ENCODE data around the gene LINGO3. TPM values are rescaled to one million over a fixed set of nuclear protein-coding genes. Genes with fewer than 3 reads are reported as not detected.

Gene LINGO3
- total and polyA plus RNA-seq, 10 of the 15 experiments (the other 5 are each of a cell fraction or from before 2014, with no cell fraction given), result 0.09 to 2.0 (median 0.40) TPM; not detected in 5

- ATAC-seq (peak; percentile 17; the same call in 1 of the 3 replicates), FAIRE-seq (no peak), DNase-seq (ENCODE audit: low read depth, low spot score) (no peak)
- no peak overlapping the region for H3K4me2 ChIP-seq (ENCODE audit: control insufficient read depth, insufficient read depth)
- no peak overlapping the region for H3K4me3 ChIP-seq
- peaks cover 25% of the 10 kb centered on the region for H3K4me1 ChIP-seq (ENCODE audit: control insufficient read depth, insufficient read depth, low read length)
- H3K36me3 ChIP-seq (ENCODE audit: control insufficient read depth in 2 of 2, insufficient read depth in 2 of 2, low read length in 1 of 2), result no peaks in the 10 kb centered on the region
- H3K79me2 ChIP-seq (ENCODE audit: control insufficient read depth, insufficient read depth, low read length), result no peaks in the 10 kb centered on the region
- ChIA-PET SMC1A (ENCODE audit: uncharacterized antibody, unreplicated experiment) (interaction anchor here (0.7 to 5.4 kb wide), 10 partner anchors 11 to 351 kb away, joined by 3 to 46 read pairs (median 4); partner anchors contain the start of gene PLEKHJ1), POLR2A (interaction anchor here (0.7 to 4.7 kb wide), 5 partner anchors 9 to 54 kb away, joined by 3 to 54 read pairs (median 3); partner anchors contain the start of gene PLEKHJ1), CTCF (interaction anchor here (0.6 to 6.7 kb wide), 20 partner anchors 9 to 298 kb away, joined by 3 to 130 read pairs (median 4); partner anchors contain the start of genes LSM7, PLEKHJ1 and TIMM13), RAD21 (ENCODE audit: unreplicated experiment) (interaction anchor here (0.8 to 5.4 kb wide), 6 partner anchors 19 to 107 kb away, joined by 3 to 72 read pairs (median 4); partner anchors contain the start of gene SF3A2)
- intact Hi-C loops (cut with micrococcal nuclease; ENCODE audit: unreplicated experiment) (loop anchor here (10.0 kb wide), 1 partner anchor 167 kb away; the partner anchor contains the start of genes IZUMO4 and MOB3A), in situ Hi-C loops (cut with MboI) (no loop called here)
- no peaks in the 10 kb centered on the region for H3K27me3 ChIP-seq (replicated peaks in 1 of 2; ENCODE audit: control insufficient read depth in 2 of 2, insufficient read depth in 2 of 2, low read length in 1 of 2)
- H4K20me1 ChIP-seq (ENCODE audit: control insufficient read depth, insufficient read depth), result no peaks in the 10 kb centered on the region
- BruUV-seq (replicated peaks), result no TSS peak
- WGBS (ENCODE audit: insufficient coverage, insufficient replicate concordance, low lambda C conversion rate, missing lambda C conversion rate), result 57% methylated on average over 7 of the region's 7 CpGs
- no peak overlapping the region for H3K27ac ChIP-seq (ENCODE audit: control insufficient read depth, insufficient read depth)
- no peaks in the 10 kb centered on the region for H3K9me3 ChIP-seq (replicated peaks; ENCODE audit: control insufficient read depth, insufficient read depth, low read length)
- no peak overlapping the region for H3K9ac ChIP-seq (ENCODE audit: control insufficient read depth, insufficient read depth, low read length)
- no peak overlapping the region for H2AFZ ChIP-seq (ENCODE audit: control insufficient read depth, low read depth, low read length)
- TF ChIP-seq USF1 (IDR thresholded peaks at IDR 0.05; ENCODE audit: borderline replicate concordance, extremely low read length, insufficient read depth, low read depth, low read length) (no peak), RBBP5 (conservative IDR thresholded peaks at IDR 0.05) (no peak), POLR2A (IDR thresholded peaks at IDR 0.05; ENCODE audit: low read depth, low read length) (no peak), GATAD2B (conservative IDR thresholded peaks at IDR 0.05; ENCODE audit: low read depth) (no peak), RAD21 (IDR thresholded peaks at IDR 0.05; ENCODE audit: insufficient read depth, low read depth, low read length) (peak; percentile 50), WRNIP1 (IDR thresholded peaks at IDR 0.05; ENCODE audit: borderline replicate concordance, low read depth, low read length) (no peak), MXI1 (IDR thresholded peaks at IDR 0.05; ENCODE audit: low read depth, low read length) (no peak), ZBTB11 (CRISPR knock-in tag; IDR thresholded peaks at IDR 0.05) (no peak), SMC3 (IDR thresholded peaks at IDR 0.05; ENCODE audit: borderline replicate concordance, low read length) (peak; percentile 28; the same call in 1 of the 2 replicates), E4F1 (IDR thresholded peaks at IDR 0.05; ENCODE audit: borderline replicate concordance, partially characterized antibody) (no peak), CHD1 (IDR thresholded peaks at IDR 0.05; ENCODE audit: low read depth, low read length) (no peak), EED (IDR thresholded peaks at IDR 0.05; ENCODE audit: low read depth) (no peak), RAD51 (IDR thresholded peaks at IDR 0.05) (no peak), BCL11A (IDR thresholded peaks at IDR 0.05; ENCODE audit: low read depth, low read length) (no peak), ZNF622 (IDR thresholded peaks at IDR 0.05) (no peak), DPF2 (IDR thresholded peaks at IDR 0.05) (no peak), SREBF1 (IDR thresholded peaks at IDR 0.05; ENCODE audit: low read length) (no peak), SIX5 (IDR thresholded peaks at IDR 0.05; ENCODE audit: low read depth, low read length, severe bottlenecking) (no peak)
These were observed 46.3 kb downstream of the LINGO3 start for GRCh38 chr19:2261438-2262172.

Measured in GM12878 (cell line).